Prostate gland (tissue), 2 donors: Measurements from ENCODE around the gene SMIM31. TPM values are rescaled to one million over a fixed set of nuclear protein-coding genes. Genes with fewer than 3 reads are reported as not detected.

ENCODE experiments used
- DNase-seq: peaks from one replicate; pipeline ENCODE4 v3.0.0-alpha.2; 2019; ENCODE audit warnings: low spot score
- H3K27ac ChIP-seq, 2 donors: fragments of 200-600 bp; sonication (generic); 2 replicates each; pipeline ENCODE4 v1.5.1; 2017 to 2019
- H3K27me3 ChIP-seq: fragments of 200-600 bp; sonication (generic); replicated peaks from 2 replicates; pipeline ENCODE4 v1.5.1; 2019; ENCODE audit not compliant: insufficient read depth
- H3K36me3 ChIP-seq, 2 donors: fragments of 200-600 bp; sonication (generic); 1 replicate in 1 of 2; 2 replicates in 1 of 2; pipeline versions ENCODE4 v1.5.1 to v1.8.1; 2017 to 2019
- H3K4me1 ChIP-seq: fragments of 200-600 bp; sonication (generic); replicated peaks from 2 replicates; pipeline ENCODE4 v1.5.1; 2019
- H3K4me3 ChIP-seq, 2 donors: fragments of 200-600 bp; sonication (generic); 2 replicates each; pipeline ENCODE4 v1.5.1; 2017 to 2019
- H3K9me3 ChIP-seq: fragments of 200-600 bp; sonication (generic); 2 replicates; pipeline ENCODE4 v1.5.1; 2017
- CTCF ChIP-seq, 4 experiments: fragments of 200-600 bp in 2 of 4; fragments of 450-650 bp in 2 of 4; sonication (generic) in 2 of 4; IDR thresholded peaks; 1 replicate in 3 of 4; 2 replicates in 1 of 4; pipeline ENCODE4 v1.5.1; 2016 to 2019; ENCODE audit warnings: antibody characterized with exemption in 4 of 4, mild to moderate bottlenecking in 2 of 4, moderate library complexity in 2 of 4
- POLR2A ChIP-seq: fragments of 450-650 bp; IDR thresholded peaks from one replicate; pipeline ENCODE4 v1.6.1; 2016; ENCODE audit warnings: antibody characterized with exemption, mild to moderate bottlenecking
- POLR2AphosphoS5 ChIP-seq: sonication (generic); formaldehyde crosslinking; IDR thresholded peaks from one replicate; pipeline ENCODE4 v1.6.1; 2017; ENCODE audit warnings: antibody characterized with exemption
- WGBS: methylation state at CpG from one replicate; pipeline ENCODE4 v1.1.5; 2018; 5-methylcytosine and 5-hydroxymethylcytosine counted together
- intact Hi-C: fragments of 100-400 bp; cut with DNase I; formaldehyde crosslinking; loops from one replicate; pipeline ENCODE4 v1.14.2; 2022
- total RNA-seq, 2 donors: library from RNA; depleted of rRNA; stranded (reverse); fragments of >200 nt; gene quantifications; one replicate each; pipeline ENCODE4 v1.1.0, GENCODE V29; 2016

The SMIM31 gene
- total RNA-seq, 2 donors from 2014 or later = 0.96 to 1.8 TPM

GRCh38 chr4:164768516-164768915 lies 14.6 kb downstream of the SMIM31 start:
- TF ChIP-seq POLR2A = no peak
- no peak for TF ChIP-seq POLR2AphosphoS5
- TF ChIP-seq CTCF (IDR thresholded peaks at IDR 0.05) = no peak
- intact Hi-C loops = no loop called here
- H3K36me3 ChIP-seq = no peaks in the 10 kb centered on the region
- no peak overlapping the region for H3K4me3 ChIP-seq
- H3K27me3 ChIP-seq = no peaks in the 10 kb centered on the region
- H3K9me3 ChIP-seq = no peaks in the 10 kb centered on the region
- no peaks in the 10 kb centered on the region for H3K4me1 ChIP-seq
- no peak for DNase-seq
- H3K27ac ChIP-seq = no peak overlapping the region
- WGBS = 60% methylated on average over 5 of the region's 5 CpGs

GRCh38 chr4:164770010-164770724 lies 16.2 kb downstream of the SMIM31 start:
- DNase-seq = peak; percentile 40
- 35% methylated on average over 4 of the region's 4 CpGs for WGBS
- Histone ChIP-seq H3K27ac (peak overlapping the region; percentile 48 to 68), H3K36me3 (no peaks in the 10 kb centered on the region), H3K4me3 (peak overlapping the region in 1 of 2 donors; percentile 4), H3K4me1 (no peaks in the 10 kb centered on the region), H3K9me3 (no peaks in the 10 kb centered on the region), H3K27me3 (no peaks in the 10 kb centered on the region)
- TF ChIP-seq POLR2AphosphoS5 (peak; percentile 89), POLR2A (no peak), CTCF (IDR thresholded peaks at IDR 0.05) (no peak)
- intact Hi-C loops = loop anchor here (10.0 kb wide), 1 partner anchor 325 kb away; no protein-coding TSS in a partner anchor

GRCh38 chr4:164771088-164771487 lies 17.2 kb downstream of the SMIM31 start:
- Histone ChIP-seq H3K9me3 (no peaks in the 10 kb centered on the region), H3K4me1 (no peaks in the 10 kb centered on the region), H3K4me3 (peak overlapping the region in 1 of 2 donors; percentile 4), H3K36me3 (no peaks in the 10 kb centered on the region), H3K27me3 (no peaks in the 10 kb centered on the region), H3K27ac (peak overlapping the region; percentile 48 to 68)
- intact Hi-C loops = loop anchor here (10.0 kb wide), 1 partner anchor 324 kb away; no protein-coding TSS in a partner anchor
- TF ChIP-seq POLR2AphosphoS5 (peak; percentile 48), CTCF (IDR thresholded peaks at IDR 0.05) (no peak)
- WGBS = 48% methylated on average over 5 of the region's 5 CpGs
- DNase-seq = no peak

- Histone ChIP-seq H3K27ac (no peak overlapping the region), H3K9me3 (no peaks in the 10 kb centered on the region), H3K4me3 (no peak overlapping the region), H3K27me3 (no peaks in the 10 kb centered on the region), H3K4me1 (no peaks in the 10 kb centered on the region), H3K36me3 (no peaks in the 10 kb centered on the region)
- WGBS = 77% methylated on average over 7 of the region's 7 CpGs
- TF ChIP-seq CTCF (IDR thresholded peaks at IDR 0.05) = no peak
- TF ChIP-seq POLR2AphosphoS5 = no peak
- no peak for TF ChIP-seq POLR2A
- intact Hi-C loops = loop anchor here (10.0 kb wide), 1 partner anchor 323 kb away; no protein-coding TSS in a partner anchor
- DNase-seq = no peak
Observed at GRCh38 chr4:164772076-164772475, 18.1 kb downstream of the SMIM31 start.

DNA sequence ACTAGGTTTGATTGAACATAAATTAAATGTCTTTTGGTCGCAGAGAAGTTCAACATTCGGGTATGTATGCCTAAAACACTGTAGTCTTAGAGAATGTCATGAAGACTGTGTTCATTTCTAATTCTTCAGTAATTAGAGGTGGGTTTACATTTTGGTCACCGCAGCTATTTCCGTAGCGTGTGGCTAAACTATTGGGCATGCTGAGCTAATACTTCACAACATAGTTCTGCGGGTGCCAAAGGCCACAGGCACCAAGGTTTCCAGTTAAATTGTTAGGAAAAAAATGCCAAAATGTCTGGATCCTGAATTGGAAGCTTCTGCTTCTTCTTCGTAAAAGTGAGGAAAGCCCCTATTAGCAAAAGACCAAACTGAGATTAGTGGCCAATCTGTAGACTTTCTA lies 25.1 kb downstream of the SMIM31 start:
- no peaks in the 10 kb centered on the region for H3K27me3 ChIP-seq
- no peak for TF ChIP-seq POLR2AphosphoS5
- no peaks in the 10 kb centered on the region for H3K9me3 ChIP-seq
- no peak overlapping the region for H3K27ac ChIP-seq
- no peak for DNase-seq
- no peaks in the 10 kb centered on the region for H3K36me3 ChIP-seq
- intact Hi-C loops = loop anchor here (10.0 kb wide), 1 partner anchor 316 kb away; no protein-coding TSS in a partner anchor
- no peak overlapping the region for H3K4me3 ChIP-seq
- 88% methylated on average over 7 of the region's 7 CpGs for WGBS
- no peaks in the 10 kb centered on the region for H3K4me1 ChIP-seq
